ENCODE data around the gene RGS19.

RGS19 gene

GRCh38 chr20:64083378-64083803 is 4.1 kb upstream of the RGS19 start:
- ChIA-PET POLR2A (no interaction called here), CTCF (interaction anchor here (0.6 to 8.7 kb wide), 12 partner anchors 15 to 108 kb away, joined by 3 to 51 read pairs (median 4); partner anchors contain the start of genes PRPF6 and TCEA2)
- no peak for DNase-seq (ENCODE audit: low read depth, low spot score)
- peak overlapping the region; percentile 52 for H3K4me3 ChIP-seq (ENCODE audit: low read depth, low read length)
- peak; percentile 78 for TF ChIP-seq CTCF (IDR thresholded peaks at IDR 0.05; ENCODE audit: insufficient read depth, low read length, missing control alignments)

DNA sequence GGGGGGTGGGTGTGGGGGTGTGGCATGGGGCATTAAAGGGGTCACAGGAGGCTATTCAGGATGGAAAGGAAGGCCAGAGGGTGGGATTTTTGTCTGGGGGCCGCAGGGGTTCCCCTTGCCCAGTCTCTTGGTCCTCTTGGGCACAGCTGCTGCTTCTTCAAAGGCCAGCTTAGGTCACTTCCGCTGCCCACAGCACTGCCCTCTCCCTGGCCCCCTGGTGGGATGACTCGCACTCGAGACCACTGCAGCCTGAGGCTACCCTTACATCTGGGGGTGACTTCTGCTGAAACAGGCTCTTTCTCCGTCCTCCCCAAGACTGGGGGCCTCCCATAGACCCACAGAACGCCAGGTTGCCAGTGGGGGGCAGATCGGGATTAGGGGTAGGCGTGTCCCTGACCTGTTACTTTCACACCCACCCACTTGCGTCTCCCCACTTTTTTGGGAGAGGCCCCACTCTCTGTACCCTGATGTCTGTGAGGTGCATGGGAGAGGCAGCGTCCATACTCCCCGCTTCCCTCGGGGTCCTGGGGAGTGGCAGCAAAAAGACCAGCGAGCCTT is 3.6 kb upstream of the RGS19 start:
- no peak for DNase-seq (ENCODE audit: low read depth, low spot score)
- ChIA-PET POLR2A (no interaction called here), CTCF (interaction anchor here (1.0 to 8.7 kb wide), 8 partner anchors 14 to 108 kb away, joined by 3 to 51 read pairs (median 4); partner anchors contain the start of genes PRPF6 and TCEA2)
- TF ChIP-seq CTCF (IDR thresholded peaks at IDR 0.05; ENCODE audit: insufficient read depth, low read length, missing control alignments), result no peak
- peak overlapping the region; percentile 37 for H3K4me3 ChIP-seq (ENCODE audit: low read depth, low read length)

GRCh38 chr20:64082126-64082731 is 2.9 kb upstream of the RGS19 start:
- no peak for TF ChIP-seq CTCF (IDR thresholded peaks at IDR 0.05; ENCODE audit: insufficient read depth, low read length, missing control alignments)
- no peak for DNase-seq (ENCODE audit: low read depth, low spot score)
- CTCF ChIA-PET, result interaction anchor here (1.0 to 8.7 kb wide), 5 partner anchors 8 to 107 kb away, joined by 3 to 51 read pairs (median 4); no protein-coding TSS in a partner anchor
- POLR2A ChIA-PET, result no interaction called here
- no peak overlapping the region for H3K4me3 ChIP-seq (ENCODE audit: low read depth, low read length)

DNA sequence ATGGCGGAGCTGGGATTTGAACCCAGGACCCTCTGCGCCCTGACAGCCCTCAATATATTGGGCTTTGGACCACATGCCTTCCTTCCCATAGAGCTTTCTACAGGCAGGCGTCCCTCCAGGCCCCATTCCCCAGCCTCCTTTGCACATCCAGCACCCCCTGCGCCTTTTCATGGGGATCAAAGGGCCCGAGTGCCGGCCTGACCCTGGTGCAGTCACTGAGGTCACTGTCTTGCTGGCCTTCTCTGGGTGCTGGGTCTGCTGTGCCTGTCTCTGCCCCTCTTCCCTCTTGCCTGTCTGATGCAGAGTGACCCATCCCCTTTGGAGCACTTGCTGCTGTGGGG is 2.3 kb upstream of the RGS19 start:
- ChIA-PET POLR2A (no interaction called here), CTCF (interaction anchor here (0.7 to 8.7 kb wide), 4 partner anchors 9 to 40 kb away, joined by 3 to 51 read pairs (median 3); no protein-coding TSS in a partner anchor)
- no peak for DNase-seq (ENCODE audit: low read depth, low spot score)
- H3K4me3 ChIP-seq (ENCODE audit: low read depth, low read length), result no peak overlapping the region
- no peak for TF ChIP-seq CTCF (IDR thresholded peaks at IDR 0.05; ENCODE audit: insufficient read depth, low read length, missing control alignments)

DNA sequence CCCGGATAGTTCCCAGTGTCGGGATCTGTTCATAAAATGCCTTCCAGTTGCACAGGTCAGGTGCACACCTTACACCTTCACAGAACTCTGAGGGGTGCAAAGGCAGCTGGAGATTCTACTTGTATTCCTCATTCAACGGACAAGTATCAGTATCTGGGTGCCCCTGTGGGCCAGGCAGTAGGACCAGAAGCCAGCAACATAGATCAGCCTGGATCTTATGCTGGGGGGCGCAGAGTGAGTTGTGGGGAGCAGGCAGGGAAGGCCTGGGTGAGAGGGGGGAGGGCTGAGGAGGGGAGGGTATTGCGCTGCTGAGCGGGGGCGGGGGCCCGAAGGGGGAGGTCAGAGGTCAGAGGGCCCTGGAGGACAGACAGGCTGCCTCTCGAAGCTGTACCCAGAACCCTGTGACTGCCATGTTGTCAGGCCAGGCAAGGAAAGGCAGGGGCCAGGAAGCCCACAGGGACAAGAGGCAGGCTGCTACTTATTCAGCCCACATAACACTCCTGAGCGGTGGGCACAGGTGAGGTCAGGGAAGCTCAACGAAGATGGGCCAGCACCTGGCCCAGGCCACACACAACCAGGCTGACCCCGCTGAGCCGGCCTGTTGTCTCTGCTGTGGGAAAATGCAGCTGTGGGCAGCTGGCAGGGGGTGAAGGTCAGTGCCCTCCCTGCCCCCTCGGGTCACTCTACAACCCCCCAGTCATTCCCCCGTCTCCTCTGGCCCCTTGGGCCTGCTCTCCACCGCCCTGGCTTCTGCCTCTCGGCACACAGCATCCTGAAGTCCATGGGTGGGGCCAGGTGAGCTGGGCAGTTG is 1.7 kb upstream of the RGS19 start:
- POLR2A ChIA-PET, result no interaction called here
- CTCF ChIA-PET, result interaction anchor here (0.6 to 8.7 kb wide), 6 partner anchors 9 to 241 kb away, joined by 3 to 51 read pairs (median 3); no protein-coding TSS in a partner anchor
- TF ChIP-seq CTCF (IDR thresholded peaks at IDR 0.05; ENCODE audit: insufficient read depth, low read length, missing control alignments), result no peak
- no peak for DNase-seq (ENCODE audit: low read depth, low spot score)
- H3K4me3 ChIP-seq (ENCODE audit: low read depth, low read length), result no peak overlapping the region

All from AG04449 (cell line).